B cell (primary cell): ENCODE data around the gene SUMF2. TPM values are rescaled to one million over a fixed set of nuclear protein-coding genes. Genes with fewer than 3 reads are reported as not detected.

Source experiments
- ATAC-seq: fragments of 200-7000 bp; cut with Tn5 transposase; one replicate; pipeline ENCODE4 v1.10.0; 2021; ENCODE audit warnings: low read depth, mild to moderate bottlenecking, moderate number of reproducible peaks, moderate library complexity
- CTCF ChIA-PET: fragments of 350-600 bp; sonication (Branson Sonifier 250); formaldehyde crosslinking; loops from one replicate; lab custom pipeline; 2021; ENCODE audit warnings: antibody characterized with exemption, inconsistent platforms; lab: Charles Lee
- POLR2A ChIA-PET: fragments of 350-600 bp; sonication (Branson Sonifier 250); formaldehyde crosslinking; loops from one replicate; lab custom pipeline; 2021; ENCODE audit warnings: antibody characterized with exemption; lab: Charles Lee
- DNase-seq: peaks from one replicate; pipeline ENCODE4 v3.0.0; 2013
- H2AFZ ChIP-seq: 2 replicates; pipeline ENCODE4 v1.6.1; 2012; ENCODE audit warnings: mild to moderate bottlenecking, low read depth, low read length; ENCODE audit not compliant: insufficient read depth, poor library complexity, severe bottlenecking
- H3K27ac ChIP-seq, 2 donors: 1 replicate in 1 of 2; 2 replicates in 1 of 2; pipeline ENCODE4 v1.5.1; 2012 to 2013; ENCODE audit warnings: low read length in 2 of 2, mild to moderate bottlenecking in 2 of 2, moderate library complexity in 1 of 2
- H3K27me3 ChIP-seq, 4 experiments: fragments of 200-600 bp in 1 of 4; sonication (generic) in 1 of 4; replicated peaks in 1 of 4; 1 replicate in 2 of 4; 2 replicates in 2 of 4; pipeline versions ENCODE4 v1.6.1 to v1.7.0; 2013 to 2016; ENCODE audit warnings: low read length in 3 of 4, mild to moderate bottlenecking in 2 of 4, mixed read lengths in 1 of 4, moderate library complexity in 1 of 4; ENCODE audit not compliant: insufficient read depth in 4 of 4, control insufficient read depth in 3 of 4; ENCODE audit errors: control extremely low read depth in 1 of 4
- H3K36me3 ChIP-seq, 2 experiments: replicated peaks in 1 of 2; 1 replicate in 1 of 2; 2 replicates in 1 of 2; pipeline versions ENCODE4 v1.6.1 to v1.7.1; 2013; ENCODE audit warnings: low read length in 1 of 2; ENCODE audit not compliant: insufficient read depth in 2 of 2, control insufficient read depth in 1 of 2; ENCODE audit errors: control extremely low read depth in 1 of 2, extremely low read depth in 1 of 2
- H3K4me1 ChIP-seq, 2 donors: fragments of 200-600 bp in 1 of 2; sonication (generic) in 1 of 2; 1 replicate in 1 of 2; 2 replicates in 1 of 2; pipeline versions ENCODE4 v1.5.1 to v1.6.1; 2013 to 2017; ENCODE audit warnings: low read length in 2 of 2; ENCODE audit not compliant: control insufficient read depth in 2 of 2, insufficient read depth in 2 of 2
- H3K4me2 ChIP-seq: replicated peaks from 2 replicates; pipeline ENCODE3; 2012; ENCODE audit warnings: mild to moderate bottlenecking, low read depth, low read length; ENCODE audit not compliant: poor library complexity, severe bottlenecking
- H3K4me3 ChIP-seq, 5 experiments: fragments of 200-600 bp in 1 of 5; sonication (generic) in 1 of 5; 1 replicate in 3 of 5; 2 replicates in 2 of 5; pipeline versions ENCODE4 v1.5.1 to v1.7.0; 2011 to 2016; ENCODE audit warnings: low read length in 4 of 5, mild to moderate bottlenecking in 4 of 5, low read depth in 2 of 5, control low read depth in 1 of 5, moderate library complexity in 1 of 5; ENCODE audit not compliant: insufficient read depth in 1 of 5; ENCODE audit errors: control extremely low read depth in 1 of 5, extremely low read depth in 1 of 5
- H3K79me2 ChIP-seq: fragments of 200-600 bp; sonication (generic); one replicate; pipeline ENCODE4 v1.6.0; 2016; ENCODE audit warnings: low read length; ENCODE audit not compliant: control insufficient read depth, insufficient read depth
- H3K9ac ChIP-seq: fragments of 200-600 bp; sonication (generic); 2 replicates; pipeline ENCODE4 v1.6.1; 2017; ENCODE audit warnings: mild to moderate bottlenecking, low read length, moderate library complexity
- H3K9me3 ChIP-seq, 3 donors: one replicate each; pipeline versions ENCODE4 v1.6.1 to v1.7.1; 2013; ENCODE audit warnings: low read length in 2 of 3; ENCODE audit not compliant: control insufficient read depth in 2 of 3, insufficient read depth in 1 of 3; ENCODE audit errors: control extremely low read depth in 1 of 3
- H4K20me1 ChIP-seq: 2 replicates; pipeline ENCODE4 v1.6.0; 2012; ENCODE audit warnings: mild to moderate bottlenecking, low read length; ENCODE audit not compliant: insufficient read depth, control insufficient read depth, poor library complexity, severe bottlenecking
- H3K27ac Mint-ChIP-seq: one replicate; pipeline ENCODE4 v1.8.0; 2021; ENCODE audit warnings: mixed read lengths
- H3K27me3 Mint-ChIP-seq: one replicate; pipeline ENCODE4 v1.8.0; 2021; ENCODE audit warnings: mixed read lengths
- H3K4me1 Mint-ChIP-seq: one replicate; pipeline ENCODE4 v1.8.0; 2021; ENCODE audit warnings: mixed read lengths
- H3K4me3 Mint-ChIP-seq: one replicate; pipeline ENCODE4 v1.8.0; 2021; ENCODE audit warnings: mixed read lengths
- H3K9me3 Mint-ChIP-seq: one replicate; pipeline ENCODE4 v1.8.0; 2022; ENCODE audit warnings: mixed read lengths; ENCODE audit not compliant: insufficient read depth
- CTCF ChIP-seq: fragments of 200-600 bp; IDR thresholded peaks from one replicate; pipeline ENCODE4 v1.8.0; 2022; ENCODE audit warnings: antibody characterized with exemption, mild to moderate bottlenecking
- EZH2 ChIP-seq: IDR thresholded peaks from 2 replicates; pipeline ENCODE4 v1.6.1; 2012; ENCODE audit warnings: borderline replicate concordance, low read depth, mild to moderate bottlenecking, moderate library complexity, low read length; ENCODE audit not compliant: insufficient read depth, poor library complexity, severe bottlenecking
- WGBS: methylation state at CpG from one replicate; pipeline ENCODE4 v1.1.5; 2013; ENCODE audit warnings: missing lambda C conversion rate; ENCODE audit not compliant: insufficient coverage; 5-methylcytosine and 5-hydroxymethylcytosine counted together
- intact Hi-C: fragments of 100-400 bp; cut with micrococcal nuclease; formaldehyde crosslinking; loops from one replicate; pipeline ENCODE4 v1.10.0; 2022
- polyA plus RNA-seq: library from polyadenylated mRNA; depleted of rRNA; stranded (reverse); fragments of >200 nt; gene quantifications from 2 replicates; pipeline ENCODE4 v1.2.3, GENCODE V29; 2012
- total RNA-seq, 2 donors: library from RNA; stranded (reverse); fragments of 120-200 nt in 1 of 2; gene quantifications; 1 replicate in 1 of 2; 2 replicates in 1 of 2; pipeline versions ENCODE4 v1.2.3 to v1.2.4, GENCODE V29; 2013 to 2022

SUMF2 gene
- total and polyA plus RNA-seq, 2 donors (not counting 1 experiment from before 2014, with no cell fraction given), result 101 to 115 TPM

- H3K9me3 Mint-ChIP-seq, result no peaks in the 10 kb centered on the region
- H3K27ac ChIP-seq, result peak overlapping the region in 1 of 2 donors; percentile 22
- H3K27ac Mint-ChIP-seq, result no peak overlapping the region
- H3K36me3 ChIP-seq, result peaks cover 7 to 41% of the 10 kb centered on the region in 2 experiments
- H3K4me2 ChIP-seq, result no peak overlapping the region
- no peaks in the 10 kb centered on the region for H3K27me3 Mint-ChIP-seq
- no peaks in the 10 kb centered on the region for H3K27me3 ChIP-seq
- peak overlapping the region; percentile 57 for H3K4me3 Mint-ChIP-seq
- H3K9ac ChIP-seq, result no peak overlapping the region
- intact Hi-C loops, result loop anchor here (5.0 kb wide), 1 partner anchor 166 kb away; the partner anchor contains the start of gene ZNF713
- peaks cover 30% of the 10 kb centered on the region for H3K4me1 Mint-ChIP-seq
- no peaks in the 10 kb centered on the region for H3K9me3 ChIP-seq
- no peak for TF ChIP-seq EZH2
- TF ChIP-seq CTCF, result no peak
- 74% methylated on average over 8 of the region's 9 CpGs for WGBS
- ChIA-PET CTCF (interaction anchor here (1.2 to 1.9 kb wide), 3 partner anchors 12 to 20 kb away, joined by 3 to 10 read pairs (median 4); no protein-coding TSS in a partner anchor), POLR2A (no interaction called here)
- H3K4me3 ChIP-seq, result no peak overlapping the region
- H4K20me1 ChIP-seq, result no peaks in the 10 kb centered on the region
- ATAC-seq, result no peak
- peaks cover 21% of the 10 kb centered on the region for H3K79me2 ChIP-seq
- H3K4me1 ChIP-seq, result peaks cover 17 to 25% of the 10 kb centered on the region in 2 donors
- DNase-seq, result no peak
- H2AFZ ChIP-seq, result no peak overlapping the region
Measured at GRCh38 chr7:56053379-56053778, 10.7 kb upstream of the SUMF2 start.

DNA sequence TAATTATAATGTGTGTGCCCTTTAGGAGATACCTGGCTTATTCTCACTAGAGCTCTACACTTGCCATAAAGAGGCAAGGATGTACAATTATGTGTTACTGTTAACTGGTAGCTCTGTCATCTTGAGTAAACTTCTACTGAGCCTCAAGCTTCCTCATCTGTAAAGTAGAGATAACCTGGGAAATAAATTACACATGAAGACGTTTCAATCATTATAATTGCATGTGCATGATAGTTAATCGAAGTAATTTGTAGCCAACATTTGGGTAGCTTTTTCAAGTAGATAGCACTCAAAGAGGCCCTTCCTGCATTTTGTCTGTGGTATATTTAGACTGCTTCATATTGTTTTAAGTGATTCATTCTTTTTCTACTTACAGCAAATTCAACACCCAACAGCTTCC lies 10.1 kb upstream of the SUMF2 start:
- TF ChIP-seq CTCF (no peak), EZH2 (no peak)
- intact Hi-C loops, result loop anchor here (5.0 kb wide), 1 partner anchor 167 kb away; the partner anchor contains the start of gene ZNF713
- no peak for ATAC-seq
- Mint-ChIP-seq H3K9me3 (no peaks in the 10 kb centered on the region), H3K4me1 (peaks cover 30% of the 10 kb centered on the region), H3K27me3 (no peaks in the 10 kb centered on the region), H3K27ac (no peak overlapping the region), H3K4me3 (peak overlapping the region; percentile 35)
- H4K20me1 ChIP-seq, result no peaks in the 10 kb centered on the region
- H3K27ac ChIP-seq, result no peak overlapping the region
- H3K9ac ChIP-seq, result no peak overlapping the region
- H3K36me3 ChIP-seq, result peaks cover 7 to 45% of the 10 kb centered on the region in 2 experiments
- peaks cover 17 to 25% of the 10 kb centered on the region in 2 donors for H3K4me1 ChIP-seq
- CTCF ChIA-PET, result interaction anchor here (1.2 to 1.9 kb wide), 3 partner anchors 12 to 20 kb away, joined by 3 to 10 read pairs (median 4); no protein-coding TSS in a partner anchor
- no peak for DNase-seq
- POLR2A ChIA-PET, result interaction anchor here (0.6 kb wide), 1 partner anchor 514 kb away, joined by 3 read pairs; no protein-coding TSS in a partner anchor
- H3K9me3 ChIP-seq, result no peaks in the 10 kb centered on the region
- no CpG with 5 or more reads among the region's 2 CpGs for WGBS
- H3K4me3 ChIP-seq, result no peak overlapping the region
- H3K4me2 ChIP-seq, result no peak overlapping the region
- peaks cover 21% of the 10 kb centered on the region for H3K79me2 ChIP-seq
- H3K27me3 ChIP-seq, result no peaks in the 10 kb centered on the region
- H2AFZ ChIP-seq, result no peak overlapping the region
